ENCODE results near the gene BTBD2. TPM values are rescaled to one million over a fixed set of nuclear protein-coding genes. Genes with fewer than 3 reads are reported as not detected.

BTBD2 gene
- total and polyA plus RNA-seq, 2 of the 8 experiments (the other 6 are each of a cell fraction or from before 2014, with no cell fraction given) = 91.7 to 92.3 TPM

GRCh38 chr19:1943661-1944087 lies 71.8 kb downstream of the BTBD2 start (continued):
- no peak for TF ChIP-seq CHD7 (IDR thresholded peaks at IDR 0.05; ENCODE audit: insufficient replicate concordance, low read length)
- TF ChIP-seq E2F6 (IDR thresholded peaks at IDR 0.05) = no peak
- TF ChIP-seq RXRA (IDR thresholded peaks at IDR 0.05; ENCODE audit: insufficient read depth, low read depth, low read length) = no peak
- TF ChIP-seq NRF1 (IDR thresholded peaks at IDR 0.05; ENCODE audit: low read depth, low read length) = no peak
- no peak for TF ChIP-seq KDM4A (IDR thresholded peaks at IDR 0.05; ENCODE audit: low read depth, low read length, severe bottlenecking)
- no peak for TF ChIP-seq TCF12 (IDR thresholded peaks at IDR 0.05; ENCODE audit: low read depth, low read length)
- no peak for TF ChIP-seq CBX5 (IDR thresholded peaks at IDR 0.05; ENCODE audit: low read depth, low read length)
- no peak for TF ChIP-seq ZNF274 (IDR thresholded peaks at IDR 0.05; ENCODE audit: borderline replicate concordance, extremely low read depth, low read length)
- TF ChIP-seq CEBPB (IDR thresholded peaks at IDR 0.05; ENCODE audit: low read depth, low read length) = no peak
- no peak for TF ChIP-seq HDAC2 (IDR thresholded peaks at IDR 0.05; ENCODE audit: borderline replicate concordance in 1 of 2, low read depth in 2 of 2, low read length in 2 of 2)
